Neural progenitor cell (in vitro differentiated cells): Measurements from ENCODE around the gene SRL. TPM values are rescaled to one million over a fixed set of nuclear protein-coding genes. Genes with fewer than 3 reads are reported as not detected.

Source experiments
- DNase-seq: peaks from one replicate; pipeline ENCODE4 v3.0.0-alpha.2; 2016; ENCODE audit warnings: low spot score
- H2AFZ ChIP-seq: fragments of 200-600 bp; sonication (generic); replicated peaks from 2 replicates; pipeline ENCODE4 v1.6.1; 2016; ENCODE audit warnings: antibody characterized with exemption
- H3F3A ChIP-seq: fragments of 200-600 bp; sonication (generic); 2 replicates; pipeline ENCODE4 v1.6.1; 2016; ENCODE audit warnings: antibody characterized with exemption, low read depth
- H3K27ac ChIP-seq: fragments of 200-600 bp; sonication (generic); 2 replicates; pipeline ENCODE4 v1.5.1; 2016; ENCODE audit warnings: mild to moderate bottlenecking
- H3K27me3 ChIP-seq: fragments of 200-600 bp; sonication (generic); 2 replicates; pipeline ENCODE4 v1.6.1; 2016; ENCODE audit warnings: mild to moderate bottlenecking, moderate library complexity
- H3K36me3 ChIP-seq: fragments of 200-600 bp; sonication (generic); 2 replicates; pipeline ENCODE4 v1.5.1; 2016
- H3K4me1 ChIP-seq: fragments of 200-600 bp; sonication (generic); 2 replicates; pipeline ENCODE4 v1.6.1; 2016; ENCODE audit warnings: mixed run types
- H3K4me2 ChIP-seq: fragments of 200-600 bp; sonication (generic); 2 replicates; pipeline ENCODE4 v1.6.1; 2016
- H3K4me3 ChIP-seq: fragments of 200-600 bp; sonication (generic); 2 replicates; pipeline ENCODE4 v1.5.1; 2016
- H3K79me2 ChIP-seq: fragments of 200-600 bp; sonication (generic); 2 replicates; pipeline ENCODE4 v1.6.1; 2016; ENCODE audit warnings: low read depth
- H3K9ac ChIP-seq: fragments of 200-600 bp; sonication (generic); 2 replicates; pipeline ENCODE4 v1.6.1; 2016
- H3K9me3 ChIP-seq: fragments of 200-600 bp; sonication (generic); 2 replicates; pipeline ENCODE4 v1.5.1; 2016; ENCODE audit warnings: low read depth
- H4K20me1 ChIP-seq: fragments of 200-600 bp; sonication (generic); 2 replicates; pipeline ENCODE4 v1.6.1; 2016; ENCODE audit warnings: low read depth
- H3K27ac Mint-ChIP-seq: 3 replicates; pipeline ENCODE4 v1.8.0; 2021; ENCODE audit warnings: mixed read lengths
- H3K27me3 Mint-ChIP-seq: 2 replicates; pipeline ENCODE4 v1.8.0; 2022; ENCODE audit warnings: low read depth, mild to moderate bottlenecking, inconsistent platforms, moderate library complexity, mixed read lengths; ENCODE audit not compliant: insufficient read depth
- H3K36me3 Mint-ChIP-seq: 3 replicates; pipeline ENCODE4 v1.8.0; 2021; ENCODE audit warnings: mixed read lengths
- H3K4me1 Mint-ChIP-seq: 3 replicates; pipeline ENCODE4 v1.8.0; 2021; ENCODE audit warnings: mixed read lengths
- H3K4me3 Mint-ChIP-seq: 3 replicates; pipeline ENCODE4 v1.8.0; 2021; ENCODE audit warnings: mild to moderate bottlenecking, moderate library complexity, mixed read lengths
- H3K9me3 Mint-ChIP-seq: 3 replicates; pipeline ENCODE4 v1.8.0; 2020; ENCODE audit warnings: mixed read lengths
- EZH2 ChIP-seq: fragments of 200-600 bp; sonication (generic); IDR thresholded peaks from 2 replicates; pipeline ENCODE4 v1.6.1; 2017; ENCODE audit warnings: antibody characterized with exemption, mild to moderate bottlenecking, moderate library complexity
- EZH2phosphoT487 ChIP-seq: fragments of 200-600 bp; sonication (generic); IDR thresholded peaks from 2 replicates; pipeline ENCODE4 v1.6.1; 2017; ENCODE audit warnings: antibody characterized with exemption
- total RNA-seq: library from RNA; depleted of rRNA; stranded (reverse); fragments of >200 nt; gene quantifications from 2 replicates; pipeline ENCODE4 v1.2.3, GENCODE V29; 2015; ENCODE audit warnings: low replicate concordance
- TF ChIP-seq, protein P1 (sequence below): fragments of 200-600 bp; sonication (generic); IDR thresholded peaks from 2 replicates; pipeline ENCODE4 v1.5.1; 2017; ENCODE audit warnings: antibody characterized with exemption, mild to moderate bottlenecking

Gene SRL
- total RNA-seq, 1 donor from 2014 or later, result 0.22 TPM

- no peaks in the 10 kb centered on the region for H3K36me3 Mint-ChIP-seq
- TF ChIP-seq, protein P1, sequence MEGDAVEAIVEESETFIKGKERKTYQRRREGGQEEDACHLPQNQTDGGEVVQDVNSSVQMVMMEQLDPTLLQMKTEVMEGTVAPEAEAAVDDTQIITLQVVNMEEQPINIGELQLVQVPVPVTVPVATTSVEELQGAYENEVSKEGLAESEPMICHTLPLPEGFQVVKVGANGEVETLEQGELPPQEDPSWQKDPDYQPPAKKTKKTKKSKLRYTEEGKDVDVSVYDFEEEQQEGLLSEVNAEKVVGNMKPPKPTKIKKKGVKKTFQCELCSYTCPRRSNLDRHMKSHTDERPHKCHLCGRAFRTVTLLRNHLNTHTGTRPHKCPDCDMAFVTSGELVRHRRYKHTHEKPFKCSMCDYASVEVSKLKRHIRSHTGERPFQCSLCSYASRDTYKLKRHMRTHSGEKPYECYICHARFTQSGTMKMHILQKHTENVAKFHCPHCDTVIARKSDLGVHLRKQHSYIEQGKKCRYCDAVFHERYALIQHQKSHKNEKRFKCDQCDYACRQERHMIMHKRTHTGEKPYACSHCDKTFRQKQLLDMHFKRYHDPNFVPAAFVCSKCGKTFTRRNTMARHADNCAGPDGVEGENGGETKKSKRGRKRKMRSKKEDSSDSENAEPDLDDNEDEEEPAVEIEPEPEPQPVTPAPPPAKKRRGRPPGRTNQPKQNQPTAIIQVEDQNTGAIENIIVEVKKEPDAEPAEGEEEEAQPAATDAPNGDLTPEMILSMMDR, result no peak
- TF ChIP-seq EZH2 (no peak), EZH2phosphoT487 (no peak)
- no peak for DNase-seq
- no peak overlapping the region for H2AFZ ChIP-seq
- peaks cover 6% of the 10 kb centered on the region for H3K27me3 ChIP-seq
- H3K9ac ChIP-seq, result no peak overlapping the region
- H3K27ac Mint-ChIP-seq, result no peak overlapping the region
- H3F3A ChIP-seq, result peaks cover 24% of the 10 kb centered on the region
- H3K4me2 ChIP-seq, result no peak overlapping the region
- no peaks in the 10 kb centered on the region for H3K4me1 ChIP-seq
- H3K79me2 ChIP-seq, result no peaks in the 10 kb centered on the region
- H3K27ac ChIP-seq, result no peak overlapping the region
- H3K27me3 Mint-ChIP-seq, result peaks cover 7% of the 10 kb centered on the region
- no peaks in the 10 kb centered on the region for H3K36me3 ChIP-seq
- no peaks in the 10 kb centered on the region for H4K20me1 ChIP-seq
- no peak overlapping the region for H3K4me3 ChIP-seq
- H3K4me3 Mint-ChIP-seq, result no peak overlapping the region
- H3K4me1 Mint-ChIP-seq, result peaks cover 4% of the 10 kb centered on the region
- no peaks in the 10 kb centered on the region for H3K9me3 Mint-ChIP-seq
- H3K9me3 ChIP-seq, result no peaks in the 10 kb centered on the region
Measured at GRCh38 chr16:4179763-4180260, 62.1 kb downstream of the SRL start.

DNA sequence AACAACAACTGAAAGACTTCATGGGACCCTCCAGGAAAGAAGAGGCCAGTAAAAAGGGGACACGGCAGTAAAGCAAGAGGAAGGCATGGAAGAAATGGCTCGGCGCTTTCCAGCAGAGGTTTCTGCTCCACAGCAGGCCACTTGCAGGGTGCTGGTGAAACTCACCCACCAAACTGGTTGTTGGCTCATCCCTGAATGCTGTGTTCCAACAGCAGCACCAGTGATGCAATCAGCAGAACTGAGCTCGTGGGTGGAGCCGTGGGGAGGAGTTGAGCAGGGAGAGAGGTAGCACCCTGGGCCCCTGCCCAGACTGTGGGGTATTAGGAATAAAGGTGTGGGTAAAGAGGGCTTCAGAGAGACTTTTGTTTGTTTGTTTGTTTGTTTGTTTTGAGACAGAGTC lies 62.9 kb downstream of the SRL start:
- TF ChIP-seq, protein P1, result no peak
- TF ChIP-seq EZH2phosphoT487, result no peak
- Histone ChIP-seq H3F3A (peaks cover 23% of the 10 kb centered on the region), H3K27ac (no peak overlapping the region), H3K9me3 (no peaks in the 10 kb centered on the region), H3K4me3 (no peak overlapping the region), H3K4me1 (no peaks in the 10 kb centered on the region), H3K79me2 (no peaks in the 10 kb centered on the region), H3K4me2 (no peak overlapping the region), H3K9ac (no peak overlapping the region), H4K20me1 (no peaks in the 10 kb centered on the region), H3K27me3 (no peaks in the 10 kb centered on the region), H2AFZ (no peak overlapping the region), H3K36me3 (no peaks in the 10 kb centered on the region)
- Mint-ChIP-seq H3K4me1 (peaks cover 4% of the 10 kb centered on the region), H3K4me3 (no peak overlapping the region), H3K9me3 (no peaks in the 10 kb centered on the region), H3K36me3 (no peaks in the 10 kb centered on the region), H3K27me3 (peaks cover 5% of the 10 kb centered on the region), H3K27ac (no peak overlapping the region)
- no peak for DNase-seq

GRCh38 chr16:4178468-4179010 lies 63.3 kb downstream of the SRL start:
- H3K27me3 ChIP-seq, result no peaks in the 10 kb centered on the region
- Mint-ChIP-seq H3K27me3 (peaks cover 5% of the 10 kb centered on the region), H3K27ac (no peak overlapping the region), H3K9me3 (no peaks in the 10 kb centered on the region), H3K36me3 (no peaks in the 10 kb centered on the region), H3K4me1 (peaks cover 4% of the 10 kb centered on the region), H3K4me3 (no peak overlapping the region)
- no peak for DNase-seq
- no peak for TF ChIP-seq EZH2
- TF ChIP-seq, protein P1, result no peak
- TF ChIP-seq EZH2phosphoT487, result no peak
- H3K27ac ChIP-seq, result no peak overlapping the region
- no peaks in the 10 kb centered on the region for H3K4me1 ChIP-seq
- peaks cover 22% of the 10 kb centered on the region for H3F3A ChIP-seq
- no peaks in the 10 kb centered on the region for H4K20me1 ChIP-seq
- no peak overlapping the region for H3K9ac ChIP-seq
- H3K4me2 ChIP-seq, result no peak overlapping the region
- H3K4me3 ChIP-seq, result no peak overlapping the region
- H3K9me3 ChIP-seq, result no peaks in the 10 kb centered on the region
- H3K36me3 ChIP-seq, result no peaks in the 10 kb centered on the region
- no peaks in the 10 kb centered on the region for H3K79me2 ChIP-seq
- no peak overlapping the region for H2AFZ ChIP-seq
